Calu3 (cell line): ENCODE results near the gene RNF212B. TPM values are rescaled to one million over a fixed set of nuclear protein-coding genes. Genes with fewer than 3 reads are reported as not detected.

ENCODE experiments used
- BruUV-seq: library from RNA; stranded (reverse); fragments of 400-500 nt; replicated peaks from 2 replicates; lab custom pipeline; 2021; lab: Mats Ljungman, UMichigan
- CTCF ChIA-PET: fragments of 300-600 bp; sonication (Branson Sonifier 250); formaldehyde crosslinking; loops from one replicate; lab custom pipeline; 2022; ENCODE audit warnings: antibody characterized with exemption; lab: Charles Lee
- DNase-seq: peaks from one replicate; pipeline ENCODE4 v3.0.0; 2022
- H3K27ac Mint-ChIP-seq: one replicate; pipeline ENCODE4 v1.8.0; 2022; ENCODE audit warnings: mixed read lengths; ENCODE audit not compliant: unreplicated experiment
- H3K27me3 Mint-ChIP-seq: one replicate; pipeline ENCODE4 v1.8.0; 2022; ENCODE audit warnings: mixed read lengths; ENCODE audit not compliant: unreplicated experiment
- H3K36me3 Mint-ChIP-seq: one replicate; pipeline ENCODE4 v1.8.0; 2022; ENCODE audit warnings: mild to moderate bottlenecking, moderate library complexity, mixed read lengths; ENCODE audit not compliant: insufficient read depth, unreplicated experiment
- H3K4me1 Mint-ChIP-seq: one replicate; pipeline ENCODE4 v1.8.0; 2022; ENCODE audit warnings: mild to moderate bottlenecking, low read depth, mixed read lengths; ENCODE audit not compliant: unreplicated experiment
- H3K4me3 Mint-ChIP-seq: one replicate; pipeline ENCODE4 v1.8.0; 2022; ENCODE audit warnings: mild to moderate bottlenecking, low read depth, moderate library complexity, mixed read lengths; ENCODE audit not compliant: unreplicated experiment
- H3K9me3 Mint-ChIP-seq: one replicate; pipeline ENCODE4 v1.8.0; 2022; ENCODE audit warnings: low read depth, mixed read lengths; ENCODE audit not compliant: unreplicated experiment
- CTCF ChIP-seq: fragments of 200-600 bp; IDR thresholded peaks from one replicate; pipeline ENCODE4 v1.8.0; 2022; ENCODE audit warnings: antibody characterized with exemption; ENCODE audit not compliant: unreplicated experiment
- intact Hi-C: fragments of 100-400 bp; cut with micrococcal nuclease; formaldehyde crosslinking; loops from one replicate; pipeline ENCODE4 v1.10.0; 2022; ENCODE audit not compliant: unreplicated experiment
- total RNA-seq: library from RNA; stranded (reverse); gene quantifications from 2 replicates; pipeline ENCODE4 v1.2.3, GENCODE V29; 2022

The RNF212B gene
- total RNA-seq, 1 experiment from 2014 or later, result not detected

- intact Hi-C loops, result no loop called here
- CTCF ChIA-PET, result no interaction called here
- Mint-ChIP-seq H3K27ac (no peak overlapping the region), H3K4me1 (peaks cover 25% of the 10 kb centered on the region), H3K9me3 (no peaks in the 10 kb centered on the region), H3K36me3 (peaks cover 37% of the 10 kb centered on the region), H3K27me3 (no peaks in the 10 kb centered on the region), H3K4me3 (no peak overlapping the region)
- TF ChIP-seq CTCF, result no peak
- no peak for DNase-seq
- no TSS peak for BruUV-seq
Measured at GRCh38 chr14:23297611-23298277, 60.0 kb downstream of the RNF212B start.

- H3K36me3 Mint-ChIP-seq, result peaks cover 39% of the 10 kb centered on the region
- peak overlapping the region; percentile 31 for H3K27ac Mint-ChIP-seq
- no peak for TF ChIP-seq CTCF
- intact Hi-C loops, result loop anchor here (1.0 kb wide), 1 partner anchor 34 kb away; no protein-coding TSS in a partner anchor
- TSS peak; percentile 90 for BruUV-seq
- H3K27me3 Mint-ChIP-seq, result no peaks in the 10 kb centered on the region
- no peaks in the 10 kb centered on the region for H3K9me3 Mint-ChIP-seq
- DNase-seq, result peak; percentile 49
- CTCF ChIA-PET, result interaction anchor here (2.7 kb wide), 1 partner anchor 9 kb away, joined by 8 read pairs; no protein-coding TSS in a partner anchor
- peak overlapping the region; percentile 89 for H3K4me3 Mint-ChIP-seq
- peaks cover 25% of the 10 kb centered on the region for H3K4me1 Mint-ChIP-seq
Measured at GRCh38 chr14:23299211-23299957, 61.6 kb downstream of the RNF212B start.

- DNase-seq, result no peak
- H3K4me1 Mint-ChIP-seq, result peaks cover 25% of the 10 kb centered on the region
- CTCF ChIA-PET, result interaction anchor here (0.6 to 2.7 kb wide), 7 partner anchors 10 to 505 kb away, joined by 3 to 8 read pairs (median 5); partner anchors contain the start of gene PABPN1
- H3K4me3 Mint-ChIP-seq, result peak overlapping the region; percentile 89
- no peaks in the 10 kb centered on the region for H3K9me3 Mint-ChIP-seq
- no peak for TF ChIP-seq CTCF
- peaks cover 37% of the 10 kb centered on the region for H3K36me3 Mint-ChIP-seq
- peak overlapping the region; percentile 64 for H3K27ac Mint-ChIP-seq
- no peaks in the 10 kb centered on the region for H3K27me3 Mint-ChIP-seq
- intact Hi-C loops, result loop anchor here (1.0 kb wide), 1 partner anchor 35 kb away; no protein-coding TSS in a partner anchor
- no TSS peak for BruUV-seq
Measured at GRCh38 chr14:23299986-23300686, 62.4 kb downstream of the RNF212B start.

GRCh38 chr14:23300687-23301223, 63.0 kb downstream of the RNF212B start:
- Mint-ChIP-seq H3K4me1 (peaks cover 25% of the 10 kb centered on the region), H3K9me3 (no peaks in the 10 kb centered on the region), H3K27me3 (no peaks in the 10 kb centered on the region), H3K4me3 (peak overlapping the region; percentile 89), H3K36me3 (peaks cover 35% of the 10 kb centered on the region), H3K27ac (peak overlapping the region; percentile 64)
- intact Hi-C loops, result no loop called here
- CTCF ChIA-PET, result interaction anchor here (0.6 to 2.7 kb wide), 9 partner anchors 11 to 505 kb away, joined by 3 to 8 read pairs (median 5); partner anchors contain the start of gene PABPN1
- TF ChIP-seq CTCF, result no peak
- DNase-seq, result peak; percentile 13
- BruUV-seq, result TSS peak; percentile 40
